Measurements from ENCODE around the gene NKIRAS2.

GRCh38 chr17:42025191-42025579, 5.3 kb downstream of the NKIRAS2 start:
- TF ChIP-seq ZBTB33 (IDR thresholded peaks at IDR 0.05): no peak
- TF ChIP-seq EGR1 (IDR thresholded peaks at IDR 0.05; ENCODE audit: low read depth in 2 of 2): no peak
- TF ChIP-seq CTCF (IDR thresholded peaks at IDR 0.05; ENCODE audit: low read depth, low read length, missing input control): no peak
- no peak for TF ChIP-seq REST (IDR thresholded peaks at IDR 0.05)
- no peak for TF ChIP-seq FOXA2 (IDR thresholded peaks at IDR 0.05)
- no peak for TF ChIP-seq JUND (IDR thresholded peaks at IDR 0.05)
- no peak for TF ChIP-seq YY1 (IDR thresholded peaks at IDR 0.05)
- TF ChIP-seq RAD21 (IDR thresholded peaks at IDR 0.05): no peak
- no peak for TF ChIP-seq RXRA (IDR thresholded peaks at IDR 0.05)
- TF ChIP-seq MAX (IDR thresholded peaks at IDR 0.05): no peak
- TF ChIP-seq GABPA (IDR thresholded peaks at IDR 0.05 in 1 of 2, conservative IDR thresholded peaks at IDR 0.05 in 1 of 2): no peak
- TF ChIP-seq TAF1 (conservative IDR thresholded peaks at IDR 0.05): no peak
- no peak for TF ChIP-seq HNF4G (IDR thresholded peaks at IDR 0.05)
